GM23248 (cell line): ENCODE measurements around the gene FOXE1. TPM values are rescaled to one million over a fixed set of nuclear protein-coding genes. Genes with fewer than 3 reads are reported as not detected.
A peak's percentile ranks its signal among the peaks of the same experiment; 100 is the strongest.

Experiments
- DNase-seq: peaks from one replicate; pipeline ENCODE4 v3.0.0-alpha.2; 2015
- H2AFZ ChIP-seq: fragments of 200-600 bp; sonication (generic); 2 replicates; pipeline ENCODE4 v1.6.1; 2016; ENCODE audit warnings: antibody characterized with exemption
- H3F3A ChIP-seq: fragments of 200-600 bp; sonication (generic); 2 replicates; pipeline ENCODE4 v1.6.1; 2016; ENCODE audit warnings: mild to moderate bottlenecking, antibody characterized with exemption, mixed run types; ENCODE audit not compliant: insufficient read depth
- H3K27ac ChIP-seq: fragments of 200-600 bp; sonication (generic); 2 replicates; pipeline ENCODE4 v1.5.1; 2016; ENCODE audit warnings: mild to moderate bottlenecking
- H3K27me3 ChIP-seq: fragments of 200-600 bp; sonication (generic); replicated peaks from 2 replicates; pipeline ENCODE4 v1.6.1; 2016; ENCODE audit warnings: mild to moderate bottlenecking; ENCODE audit not compliant: insufficient read depth
- H3K36me3 ChIP-seq: fragments of 200-600 bp; sonication (generic); 2 replicates; pipeline ENCODE4 v1.6.1; 2016; ENCODE audit warnings: low read depth, mild to moderate bottlenecking
- H3K4me1 ChIP-seq: fragments of 200-600 bp; sonication (generic); 2 replicates; pipeline ENCODE4 v1.6.1; 2016; ENCODE audit warnings: mild to moderate bottlenecking; ENCODE audit not compliant: insufficient read depth
- H3K4me2 ChIP-seq: fragments of 200-600 bp; sonication (generic); one replicate; pipeline ENCODE4 v1.6.1; 2016; ENCODE audit warnings: mild to moderate bottlenecking; ENCODE audit not compliant: unreplicated experiment
- H3K4me3 ChIP-seq: fragments of 200-600 bp; sonication (generic); 2 replicates; pipeline ENCODE4 v1.5.1; 2016; ENCODE audit warnings: mild to moderate bottlenecking
- H3K79me2 ChIP-seq: fragments of 200-600 bp; sonication (generic); 2 replicates; pipeline ENCODE4 v1.6.1; 2016; ENCODE audit warnings: mild to moderate bottlenecking; ENCODE audit not compliant: insufficient read depth
- H3K9ac ChIP-seq: fragments of 200-600 bp; sonication (generic); 2 replicates; pipeline ENCODE4 v1.6.1; 2016; ENCODE audit warnings: mild to moderate bottlenecking
- H3K9me2 ChIP-seq: fragments of 200-600 bp; sonication (generic); 2 replicates; pipeline ENCODE4 v1.6.1; 2016; ENCODE audit warnings: mixed run types, mild to moderate bottlenecking, moderate library complexity; ENCODE audit not compliant: insufficient read depth
- H3K9me3 ChIP-seq: fragments of 200-600 bp; sonication (generic); one replicate; pipeline ENCODE4 v1.6.1; 2017; ENCODE audit warnings: low read depth
- H4K20me1 ChIP-seq: fragments of 200-600 bp; sonication (generic); 2 replicates; pipeline ENCODE4 v1.6.0; 2016; ENCODE audit not compliant: insufficient read depth
- EZH2 ChIP-seq: fragments of 200-600 bp; sonication (generic); IDR thresholded peaks from 2 replicates; pipeline ENCODE4 v1.6.1; 2018; ENCODE audit warnings: antibody characterized with exemption, mild to moderate bottlenecking; ENCODE audit not compliant: insufficient read depth, poor library complexity, severe bottlenecking
- EZH2phosphoT487 ChIP-seq: fragments of 200-600 bp; sonication (generic); IDR thresholded peaks from 2 replicates; pipeline ENCODE4 v1.6.1; 2018; ENCODE audit warnings: antibody characterized with exemption, moderate library complexity, mild to moderate bottlenecking, low read depth; ENCODE audit not compliant: insufficient read depth
- WGBS, 2 experiments: methylation state at CpG; one replicate each; pipeline ENCODE4 v1.1.6; 2015 to 2017; ENCODE audit warnings: low lambda C conversion rate in 2 of 2, low coverage in 1 of 2; ENCODE audit errors: missing lambda C conversion rate in 2 of 2; 5-methylcytosine and 5-hydroxymethylcytosine counted together
- in situ Hi-C: fragments of 300-500 bp; cut with MboI; formaldehyde crosslinking; loops from 2 replicates; pipeline ENCODE4 v1.15.0; 2020
- polyA plus RNA-seq: library from polyadenylated mRNA; unstranded; fragments of >200 nt; fragmentation: Nextera tagmentation; extraction: Ambion mirVana; gene quantifications from 2 replicates; pipeline ENCODE4 v1.2.1, GENCODE V29; 2016
- total RNA-seq: library from RNA; depleted of rRNA; stranded (reverse); fragments of >200 nt; shearing (Covaris generic); gene quantifications from 2 replicates; pipeline ENCODE4 v1.2.3, GENCODE V29; 2014

Gene FOXE1
- total and polyA plus RNA-seq, 2 experiments from 2014 or later = not detected

GRCh38 chr9:97855486-97855875 is 2.5 kb downstream of the FOXE1 start:
- Histone ChIP-seq H3K4me3 (no peak overlapping the region), H4K20me1 (no peaks in the 10 kb centered on the region), H3K9ac (no peak overlapping the region), H3K27me3 (peaks cover 91% of the 10 kb centered on the region), H3K27ac (no peak overlapping the region), H3K4me2 (no peak overlapping the region), H2AFZ (no peak overlapping the region), H3K9me3 (no peaks in the 10 kb centered on the region), H3F3A (peaks cover 2% of the 10 kb centered on the region; the same call in 1 of the 2 replicates), H3K4me1 (no peaks in the 10 kb centered on the region; the same call in 1 of the 2 replicates), H3K79me2 (no peaks in the 10 kb centered on the region), H3K36me3 (no peaks in the 10 kb centered on the region), H3K9me2 (no peaks in the 10 kb centered on the region)
- TF ChIP-seq EZH2 (peak; percentile 83), EZH2phosphoT487 (no peak)
- 16 to 17% methylated on average over 8 of the region's 8 CpGs for WGBS, 2 experiments
- in situ Hi-C loops = no loop called here
- no peak for DNase-seq

- Histone ChIP-seq H3K79me2 (no peaks in the 10 kb centered on the region), H3K9me2 (no peaks in the 10 kb centered on the region), H3K9ac (no peak overlapping the region), H3K27ac (no peak overlapping the region), H3K4me3 (no peak overlapping the region), H3K9me3 (no peaks in the 10 kb centered on the region), H3F3A (no peaks in the 10 kb centered on the region), H3K4me1 (no peaks in the 10 kb centered on the region; the same call in 1 of the 2 replicates), H3K27me3 (peaks cover 91% of the 10 kb centered on the region), H3K4me2 (no peak overlapping the region), H2AFZ (no peak overlapping the region), H3K36me3 (no peaks in the 10 kb centered on the region), H4K20me1 (no peaks in the 10 kb centered on the region)
- DNase-seq = no peak
- no peak for TF ChIP-seq EZH2
- no peak for TF ChIP-seq EZH2phosphoT487
- WGBS, 2 experiments = 20 to 25% methylated on average over 5 of the region's 5 CpGs
- in situ Hi-C loops = no loop called here
Measured at GRCh38 chr9:97855899-97856298, 2.9 kb downstream of the FOXE1 start.

GRCh38 chr9:97856857-97857605 is 4.0 kb downstream of the FOXE1 start:
- Histone ChIP-seq H3K36me3 (no peaks in the 10 kb centered on the region), H3K79me2 (no peaks in the 10 kb centered on the region), H3K27me3 (peaks cover 90% of the 10 kb centered on the region), H3K27ac (no peak overlapping the region), H3K9me3 (no peaks in the 10 kb centered on the region), H3F3A (no peaks in the 10 kb centered on the region), H3K9ac (no peak overlapping the region), H3K9me2 (no peaks in the 10 kb centered on the region), H3K4me1 (no peaks in the 10 kb centered on the region; the same call in 1 of the 2 replicates), H3K4me3 (no peak overlapping the region), H2AFZ (no peak overlapping the region), H4K20me1 (no peaks in the 10 kb centered on the region), H3K4me2 (no peak overlapping the region)
- TF ChIP-seq EZH2phosphoT487 (0 out of 2 replicates have a peak, but pooled peaks have one; percentile 16), EZH2 (no peak)
- WGBS, 2 experiments = 23 to 26% methylated on average over 15 of the region's 15 CpGs
- DNase-seq = no peak
- in situ Hi-C loops = no loop called here

- Histone ChIP-seq H4K20me1 (no peaks in the 10 kb centered on the region), H2AFZ (no peak overlapping the region), H3K4me1 (no peaks in the 10 kb centered on the region; the same call in 1 of the 2 replicates), H3K79me2 (no peaks in the 10 kb centered on the region), H3K9ac (no peak overlapping the region), H3K9me2 (no peaks in the 10 kb centered on the region), H3K27me3 (peaks cover 90% of the 10 kb centered on the region), H3K4me3 (no peak overlapping the region), H3F3A (no peaks in the 10 kb centered on the region), H3K27ac (no peak overlapping the region), H3K4me2 (no peak overlapping the region), H3K36me3 (no peaks in the 10 kb centered on the region), H3K9me3 (no peaks in the 10 kb centered on the region)
- TF ChIP-seq EZH2phosphoT487 (no peak), EZH2 (no peak)
- in situ Hi-C loops = no loop called here
- DNase-seq = no peak
- WGBS, 2 experiments = 9 to 11% methylated on average over 54 of the region's 54 CpGs
Measured at GRCh38 chr9:97857606-97858392, 4.8 kb downstream of the FOXE1 start.
